Lower leg skin (tissue), 3 donors: ENCODE data around the gene MBNL2.

Source experiments
- POLR2A ChIP-seq, 2 donors: fragments of 450-650 bp; IDR thresholded peaks; one replicate each; pipeline ENCODE4 v1.6.1; 2016 to 2017; ENCODE audit warnings: antibody characterized with exemption in 2 of 2, mild to moderate bottlenecking in 1 of 2, moderate library complexity in 1 of 2
- TF ChIP-seq, protein P1 (sequence below), 3 donors: fragments of 450-650 bp; IDR thresholded peaks; one replicate each; pipeline ENCODE4 v1.5.1; 2016; ENCODE audit warnings: antibody characterized with exemption in 3 of 3, mild to moderate bottlenecking in 3 of 3, moderate library complexity in 2 of 3

- TF ChIP-seq, protein P1, sequence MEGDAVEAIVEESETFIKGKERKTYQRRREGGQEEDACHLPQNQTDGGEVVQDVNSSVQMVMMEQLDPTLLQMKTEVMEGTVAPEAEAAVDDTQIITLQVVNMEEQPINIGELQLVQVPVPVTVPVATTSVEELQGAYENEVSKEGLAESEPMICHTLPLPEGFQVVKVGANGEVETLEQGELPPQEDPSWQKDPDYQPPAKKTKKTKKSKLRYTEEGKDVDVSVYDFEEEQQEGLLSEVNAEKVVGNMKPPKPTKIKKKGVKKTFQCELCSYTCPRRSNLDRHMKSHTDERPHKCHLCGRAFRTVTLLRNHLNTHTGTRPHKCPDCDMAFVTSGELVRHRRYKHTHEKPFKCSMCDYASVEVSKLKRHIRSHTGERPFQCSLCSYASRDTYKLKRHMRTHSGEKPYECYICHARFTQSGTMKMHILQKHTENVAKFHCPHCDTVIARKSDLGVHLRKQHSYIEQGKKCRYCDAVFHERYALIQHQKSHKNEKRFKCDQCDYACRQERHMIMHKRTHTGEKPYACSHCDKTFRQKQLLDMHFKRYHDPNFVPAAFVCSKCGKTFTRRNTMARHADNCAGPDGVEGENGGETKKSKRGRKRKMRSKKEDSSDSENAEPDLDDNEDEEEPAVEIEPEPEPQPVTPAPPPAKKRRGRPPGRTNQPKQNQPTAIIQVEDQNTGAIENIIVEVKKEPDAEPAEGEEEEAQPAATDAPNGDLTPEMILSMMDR (IDR thresholded peaks at IDR 0.05): no peak
- no peak for TF ChIP-seq POLR2A (IDR thresholded peaks at IDR 0.05)
Measured at GRCh38 chr13:97239943-97240787, 18.0 kb downstream of the MBNL2 start.
